Stimulated activated CD8-positive, alpha-beta memory T cell treated with anti-CD3 and anti-CD28 coated beads, Interleukin-15, amount 100 ng/mL, for 4 hours (primary cell): ENCODE results near the gene NR1H2.

ENCODE experiments used
- DNase-seq, 2 donors: peaks; one replicate each; pipeline ENCODE4 v3.0.0-alpha.2; 2020; ENCODE audit warnings: low read depth in 2 of 2

Gene NR1H2

GRCh38 chr19:50401605-50402450, 25.6 kb downstream of the NR1H2 start:
- no peak for DNase-seq

- no peak for DNase-seq
Measured at GRCh38 chr19:50402544-50403301, 26.5 kb downstream of the NR1H2 start.

- DNase-seq = no peak
Measured at GRCh38 chr19:50406156-50406820, 30.0 kb downstream of the NR1H2 start.

- DNase-seq = no peak
Measured at GRCh38 chr19:50406829-50407228, 30.6 kb downstream of the NR1H2 start.

- DNase-seq = no peak
Measured at GRCh38 chr19:50409347-50409746, 33.1 kb downstream of the NR1H2 start.

GRCh38 chr19:50410109-50410508, 33.9 kb downstream of the NR1H2 start:
- no peak for DNase-seq

- no peak for DNase-seq
Measured at GRCh38 chr19:50412419-50412818, 36.2 kb downstream of the NR1H2 start.

GRCh38 chr19:50413096-50413495, 36.8 kb downstream of the NR1H2 start:
- no peak for DNase-seq

- DNase-seq = no peak
Measured at GRCh38 chr19:50413531-50413930, 37.3 kb downstream of the NR1H2 start.

GRCh38 chr19:50414864-50415660, 38.8 kb downstream of the NR1H2 start:
- DNase-seq = peak; percentile 46 to 48

- no peak for DNase-seq
Measured at GRCh38 chr19:50415661-50416033, 39.4 kb downstream of the NR1H2 start.

- no peak for DNase-seq
Measured at GRCh38 chr19:50416034-50416977, 40.0 kb downstream of the NR1H2 start.

- DNase-seq = no peak
Measured at GRCh38 chr19:50417111-50418081, 41.1 kb downstream of the NR1H2 start.

- no peak for DNase-seq
Measured at GRCh38 chr19:50418176-50419021, 42.1 kb downstream of the NR1H2 start, which contains the start of gene SPIB. Gene SPIB, plus strand, starts transcription at chr19:50418938. Its CDS starts 25 bp downstream, at chr19:50418963.

GRCh38 chr19:50419022-50419579, 42.8 kb downstream of the NR1H2 start:
- no peak for DNase-seq

- DNase-seq = no peak
Measured at GRCh38 chr19:50419580-50420035, 43.4 kb downstream of the NR1H2 start.

- DNase-seq = no peak
Measured at GRCh38 chr19:50420127-50420526, 43.9 kb downstream of the NR1H2 start.

GRCh38 chr19:50420808-50421207, 44.6 kb downstream of the NR1H2 start:
- no peak for DNase-seq
